Neutrophil (primary cell): ENCODE measurements around the gene LMOD1.

Source experiments
- H3K27ac ChIP-seq: fragments of 200-600 bp; sonication (generic); 2 replicates; pipeline ENCODE4 v1.5.1; 2016; ENCODE audit warnings: mild to moderate bottlenecking, moderate library complexity
- H3K27me3 ChIP-seq: fragments of 200-600 bp; sonication (generic); 2 replicates; pipeline ENCODE4 v1.6.0; 2016; ENCODE audit warnings: mild to moderate bottlenecking
- H3K36me3 ChIP-seq: fragments of 200-600 bp; sonication (generic); 2 replicates; pipeline ENCODE4 v1.5.1; 2017
- H3K4me1 ChIP-seq, 2 experiments: fragments of 200-600 bp in 1 of 2; sonication (generic) in 1 of 2; 1 replicate in 1 of 2; 2 replicates in 1 of 2; pipeline versions ENCODE4 v1.5.1 to v1.6.1; 2013 to 2016; ENCODE audit warnings: low read depth in 1 of 2, low read length in 1 of 2, mild to moderate bottlenecking in 1 of 2, moderate library complexity in 1 of 2; ENCODE audit not compliant: control insufficient read depth in 1 of 2, insufficient read depth in 1 of 2
- H3K4me3 ChIP-seq, 2 experiments: fragments of 200-600 bp in 1 of 2; sonication (generic) in 1 of 2; 1 replicate in 1 of 2; 2 replicates in 1 of 2; pipeline ENCODE4 v1.5.1; 2013 to 2016; ENCODE audit warnings: low read depth in 1 of 2, low read length in 1 of 2, mild to moderate bottlenecking in 1 of 2, moderate library complexity in 1 of 2
- H3K9me3 ChIP-seq: fragments of 200-600 bp; sonication (generic); 2 replicates; pipeline ENCODE4 v1.5.1; 2016
- CTCF ChIP-seq: fragments of 200-600 bp; sonication (generic); IDR thresholded peaks from 2 replicates; pipeline ENCODE4 v1.5.1; 2016; ENCODE audit warnings: antibody characterized with exemption

Gene LMOD1

GRCh38 chr1:201894343-201895119 lies 51.8 kb downstream of the LMOD1 start:
- Histone ChIP-seq H3K27me3 (peaks cover 32% of the 10 kb centered on the region), H3K36me3 (no peaks in the 10 kb centered on the region), H3K27ac (no peak overlapping the region), H3K4me3 (no peak overlapping the region), H3K9me3 (no peaks in the 10 kb centered on the region), H3K4me1 (peaks cover 3 to 5% of the 10 kb centered on the region in 2 experiments)
- TF ChIP-seq CTCF, result no peak

GRCh38 chr1:201893431-201893830 lies 52.9 kb downstream of the LMOD1 start:
- no peak for TF ChIP-seq CTCF
- Histone ChIP-seq H3K27me3 (peaks cover 43% of the 10 kb centered on the region), H3K9me3 (no peaks in the 10 kb centered on the region), H3K36me3 (no peaks in the 10 kb centered on the region), H3K27ac (no peak overlapping the region), H3K4me3 (no peak overlapping the region), H3K4me1 (peaks cover 6 to 12% of the 10 kb centered on the region in 2 experiments)

- no peak overlapping the region for H3K4me3 ChIP-seq
These were observed 54.1 kb downstream of the LMOD1 start for GRCh38 chr1:201892211-201892610.

GRCh38 chr1:201891451-201892045 lies 54.8 kb downstream of the LMOD1 start:
- H3K36me3 ChIP-seq, result no peaks in the 10 kb centered on the region
- no peaks in the 10 kb centered on the region for H3K9me3 ChIP-seq
- H3K27ac ChIP-seq, result no peak overlapping the region
- peaks cover 6 to 12% of the 10 kb centered on the region in 2 experiments for H3K4me1 ChIP-seq
- no peak overlapping the region for H3K4me3 ChIP-seq
- no peak for TF ChIP-seq CTCF
- H3K27me3 ChIP-seq, result peaks cover 62% of the 10 kb centered on the region

More at GRCh38 chr1:201892211-201892610, 54.1 kb downstream of the LMOD1 start:
- H3K36me3 ChIP-seq, result no peaks in the 10 kb centered on the region
- no peak for TF ChIP-seq CTCF
- peaks cover 6 to 12% of the 10 kb centered on the region in 2 experiments for H3K4me1 ChIP-seq
- H3K27me3 ChIP-seq, result peaks cover 55% of the 10 kb centered on the region
- no peak overlapping the region for H3K27ac ChIP-seq
- no peaks in the 10 kb centered on the region for H3K9me3 ChIP-seq

GRCh38 chr1:201890806-201891450 lies 55.4 kb downstream of the LMOD1 start:
- no peak overlapping the region for H3K27ac ChIP-seq
- no peaks in the 10 kb centered on the region for H3K36me3 ChIP-seq
- TF ChIP-seq CTCF, result no peak
- peaks cover 68% of the 10 kb centered on the region for H3K27me3 ChIP-seq
- no peak overlapping the region for H3K4me3 ChIP-seq
- H3K9me3 ChIP-seq, result no peaks in the 10 kb centered on the region
- peaks cover 3 to 9% of the 10 kb centered on the region in 2 experiments for H3K4me1 ChIP-seq
